HEK293 (cell line): ENCODE results near the gene SLC6A6.

Experiments used
- CTCF ChIA-PET: fragments of 350-600 bp; formaldehyde crosslinking; extraction: SDS; loops from one replicate; lab custom pipeline; 2021; ENCODE audit warnings: antibody characterized with exemption; lab: Yijun Ruan, JAX
- POLR2A ChIA-PET: fragments of 300-600 bp; formaldehyde crosslinking; extraction: SDS; loops from one replicate; lab custom pipeline; 2020; ENCODE audit warnings: antibody characterized with exemption, inconsistent platforms; lab: Yijun Ruan, JAX
- H3K27ac ChIP-seq: fragments of 200-500 bp; sonication (Bioruptor generic); 2 replicates; pipeline ENCODE4 v1.5.1; 2014; ENCODE audit warnings: low read depth, low read length, control low read depth, inconsistent platforms; ENCODE audit errors: extremely low read depth
- H3K36me3 ChIP-seq, 2 experiments: fragments of 200-500 bp in 1 of 2; sonication (Bioruptor generic) in 1 of 2; 1 replicate in 1 of 2; 2 replicates in 1 of 2; pipeline ENCODE4 v1.5.1; 2014 to 2017; ENCODE audit warnings: inconsistent platforms in 2 of 2, low read length in 2 of 2; ENCODE audit not compliant: control insufficient read depth in 2 of 2, insufficient read depth in 1 of 2
- H3K4me1 ChIP-seq: fragments of 200-500 bp; sonication (Bioruptor generic); 2 replicates; pipeline ENCODE4 v1.5.1; 2014; ENCODE audit warnings: mild to moderate bottlenecking, low read length, inconsistent platforms; ENCODE audit not compliant: control insufficient read depth, insufficient read depth
- H3K4me3 ChIP-seq: 2 replicates; pipeline ENCODE4 v1.5.1; 2011; ENCODE audit warnings: low read depth, mild to moderate bottlenecking, control low read depth, low read length, moderate library complexity
- H3K9me3 ChIP-seq: fragments of 200-500 bp; sonication (Bioruptor generic); 2 replicates; pipeline ENCODE4 v1.5.1; 2014; ENCODE audit warnings: low read depth, low read length, inconsistent platforms; ENCODE audit not compliant: control insufficient read depth, insufficient read depth
- BCL11B ChIP-seq: fragments of 450-650 bp; formaldehyde crosslinking; IDR thresholded peaks from 2 replicates; pipeline ENCODE4 v1.5.1; 2016; ENCODE audit warnings: low read depth, missing biosample characterization, missing genetic modification characterization
- FEZF1 ChIP-seq: fragments of 450-650 bp; formaldehyde crosslinking; IDR thresholded peaks from 2 replicates; pipeline ENCODE4 v1.5.1; 2016; ENCODE audit warnings: missing biosample characterization, missing genetic modification characterization
- GLIS1 ChIP-seq: fragments of 450-650 bp; formaldehyde crosslinking; IDR thresholded peaks from 2 replicates; pipeline ENCODE4 v1.5.1; 2016; ENCODE audit warnings: missing biosample characterization, missing genetic modification characterization
- GLIS2 ChIP-seq: fragments of 450-650 bp; formaldehyde crosslinking; IDR thresholded peaks from 2 replicates; pipeline ENCODE4 v1.5.1; 2016; ENCODE audit warnings: missing biosample characterization, missing genetic modification characterization
- OSR2 ChIP-seq: fragments of 450-650 bp; formaldehyde crosslinking; IDR thresholded peaks from 2 replicates; pipeline ENCODE4 v1.5.1; 2016; ENCODE audit warnings: missing biosample characterization, missing genetic modification characterization
- ZBTB20 ChIP-seq: fragments of 450-650 bp; formaldehyde crosslinking; IDR thresholded peaks from 2 replicates; pipeline ENCODE4 v1.5.1; 2016; ENCODE audit warnings: missing biosample characterization, missing genetic modification characterization
- ZBTB7A ChIP-seq: fragments of 450-650 bp; formaldehyde crosslinking; IDR thresholded peaks from 2 replicates; pipeline ENCODE4 v1.5.1; 2016; ENCODE audit warnings: low read depth, missing biosample characterization, missing genetic modification characterization
- ZFP3 ChIP-seq: fragments of 450-650 bp; formaldehyde crosslinking; IDR thresholded peaks from 2 replicates; pipeline ENCODE4 v1.5.1; 2016; ENCODE audit warnings: low read depth, missing biosample characterization, missing genetic modification characterization
- ZFP37 ChIP-seq: fragments of 450-650 bp; formaldehyde crosslinking; IDR thresholded peaks from 2 replicates; pipeline ENCODE4 v1.5.1; 2016; ENCODE audit warnings: missing biosample characterization, missing genetic modification characterization
- ZNF184 ChIP-seq: fragments of 450-650 bp; IDR thresholded peaks from 2 replicates; pipeline ENCODE4 v1.5.1; 2018; ENCODE audit warnings: missing biosample characterization, mild to moderate bottlenecking, missing genetic modification characterization
- ZNF19 ChIP-seq: fragments of 450-650 bp; formaldehyde crosslinking; IDR thresholded peaks from 2 replicates; pipeline ENCODE4; 2016; ENCODE audit warnings: missing biosample characterization, missing genetic modification characterization, low read depth
- ZNF221 ChIP-seq: fragments of 450-650 bp; formaldehyde crosslinking; IDR thresholded peaks from 2 replicates; pipeline ENCODE4 v1.5.1; 2017; ENCODE audit warnings: missing biosample characterization, missing genetic modification characterization, borderline replicate concordance
- ZNF302 ChIP-seq: fragments of 450-650 bp; formaldehyde crosslinking; IDR thresholded peaks from 2 replicates; pipeline ENCODE4 v1.5.1; 2016; ENCODE audit warnings: missing biosample characterization, missing genetic modification characterization, low read depth
- ZNF366 ChIP-seq: fragments of 450-650 bp; formaldehyde crosslinking; conservative IDR thresholded peaks from 2 replicates; pipeline ENCODE4 v1.5.1; 2016; ENCODE audit warnings: missing biosample characterization, missing genetic modification characterization
- ZNF416 ChIP-seq: fragments of 450-650 bp; formaldehyde crosslinking; IDR thresholded peaks from 2 replicates; pipeline ENCODE4 v1.5.1; 2016; ENCODE audit warnings: missing biosample characterization, missing genetic modification characterization
- ZNF423 ChIP-seq: fragments of 450-650 bp; formaldehyde crosslinking; IDR thresholded peaks from 2 replicates; pipeline ENCODE4 v1.5.1; 2016; ENCODE audit warnings: missing biosample characterization, missing genetic modification characterization
- ZNF544 ChIP-seq: fragments of 450-650 bp; formaldehyde crosslinking; IDR thresholded peaks from 2 replicates; pipeline ENCODE4 v1.5.0; 2017; ENCODE audit warnings: missing biosample characterization, missing genetic modification characterization
- ZNF561 ChIP-seq: fragments of 450-650 bp; IDR thresholded peaks from 2 replicates; pipeline ENCODE4 v1.5.1; 2018; ENCODE audit warnings: missing biosample characterization, missing genetic modification characterization, borderline replicate concordance
- ZNF596 ChIP-seq: fragments of 450-650 bp; IDR thresholded peaks from 2 replicates; pipeline ENCODE4 v1.5.0; 2018; ENCODE audit warnings: missing biosample characterization, mild to moderate bottlenecking, missing genetic modification characterization, moderate library complexity
- ZNF623 ChIP-seq: fragments of 450-650 bp; formaldehyde crosslinking; IDR thresholded peaks from 2 replicates; pipeline ENCODE4 v1.5.1; 2016; ENCODE audit warnings: missing biosample characterization, missing genetic modification characterization
- ZNF664 ChIP-seq: fragments of 450-650 bp; formaldehyde crosslinking; IDR thresholded peaks from 2 replicates; pipeline ENCODE4 v1.5.1; 2016; ENCODE audit warnings: missing biosample characterization, missing genetic modification characterization
- ZNF670 ChIP-seq: fragments of 450-650 bp; formaldehyde crosslinking; IDR thresholded peaks from 2 replicates; pipeline ENCODE4 v1.5.1; 2016; ENCODE audit warnings: missing biosample characterization, missing genetic modification characterization, low read depth
- ZNF677 ChIP-seq: fragments of 450-650 bp; IDR thresholded peaks from 2 replicates; pipeline ENCODE4 v1.5.0; 2018; ENCODE audit warnings: missing biosample characterization, mild to moderate bottlenecking, missing genetic modification characterization, moderate library complexity
- ZNF830 ChIP-seq: fragments of 450-650 bp; IDR thresholded peaks from 2 replicates; pipeline ENCODE4 v1.5.0; 2018; ENCODE audit warnings: missing biosample characterization, missing genetic modification characterization, low read depth, mild to moderate bottlenecking, moderate library complexity
- ZNF837 ChIP-seq: fragments of 450-650 bp; formaldehyde crosslinking; IDR thresholded peaks from 2 replicates; pipeline ENCODE4 v1.5.1; 2016; ENCODE audit warnings: missing biosample characterization, missing genetic modification characterization
- ZSCAN16 ChIP-seq: fragments of 450-650 bp; formaldehyde crosslinking; IDR thresholded peaks from 2 replicates; pipeline ENCODE4 v1.5.1; 2016; ENCODE audit warnings: missing biosample characterization, missing genetic modification characterization
- ZSCAN23 ChIP-seq: fragments of 450-650 bp; formaldehyde crosslinking; IDR thresholded peaks from 2 replicates; pipeline ENCODE4 v1.5.1; 2016; ENCODE audit warnings: missing biosample characterization, missing genetic modification characterization
- ZXDB ChIP-seq: fragments of 450-650 bp; formaldehyde crosslinking; IDR thresholded peaks from 2 replicates; pipeline ENCODE4 v1.5.1; 2016; ENCODE audit warnings: missing biosample characterization, missing genetic modification characterization
- TF ChIP-seq, protein P1 (sequence below): fragments of 450-650 bp; formaldehyde crosslinking; optimal IDR thresholded peaks from 2 replicates; pipeline ENCODE3; 2016; ENCODE audit warnings: missing biosample characterization, mild to moderate bottlenecking, missing genetic modification characterization
- TF ChIP-seq, protein P2 (sequence below): fragments of 450-650 bp; formaldehyde crosslinking; IDR thresholded peaks from 2 replicates; pipeline ENCODE4 v1.5.1; 2017; ENCODE audit warnings: missing biosample characterization, missing genetic modification characterization
- TF ChIP-seq, protein P3 (sequence below): fragments of 450-650 bp; formaldehyde crosslinking; IDR thresholded peaks from 2 replicates; pipeline ENCODE4 v1.5.1; 2016; ENCODE audit warnings: missing biosample characterization, missing genetic modification characterization

Gene SLC6A6

DNA sequence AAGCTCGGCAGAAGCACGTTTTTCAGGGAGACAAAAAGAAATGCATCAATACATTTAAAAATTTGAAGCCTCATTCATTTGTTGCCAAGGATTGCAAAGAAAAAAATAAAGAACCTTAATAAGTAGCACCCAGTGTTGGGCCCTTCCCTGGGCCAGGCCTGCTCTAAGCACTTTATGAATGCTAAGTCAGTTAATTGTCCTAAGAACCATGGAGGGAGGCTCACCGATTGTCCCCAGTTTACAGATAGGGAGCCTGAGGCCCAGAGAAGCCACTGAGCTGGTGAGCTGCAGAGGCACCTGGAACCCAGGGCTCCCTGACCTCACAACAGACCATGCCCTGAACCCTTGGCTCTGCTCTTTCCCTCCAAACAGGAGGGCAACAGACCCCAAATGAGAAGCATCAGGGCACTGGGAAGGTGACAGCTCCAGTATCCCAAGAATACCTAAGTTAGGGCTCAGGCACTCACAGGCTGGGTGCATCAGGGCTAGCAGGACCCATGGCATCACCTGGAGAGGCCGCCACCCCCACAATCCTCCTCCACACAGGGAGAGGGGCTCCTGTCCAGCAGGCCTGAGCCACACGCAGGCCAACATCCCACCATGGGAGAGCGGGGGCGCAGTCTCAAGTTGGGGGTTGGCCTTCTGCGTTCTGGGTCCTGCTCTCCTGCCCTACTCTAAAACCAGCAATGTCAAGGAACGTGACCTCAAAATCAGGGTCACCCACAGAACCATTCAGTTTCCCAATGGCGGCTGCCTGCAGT, 133.8 kb downstream of the SLC6A6 start:
- POLR2A ChIA-PET: no interaction called here
- H3K36me3 ChIP-seq: no peaks in the 10 kb centered on the region
- CTCF ChIA-PET: interaction anchor here (0.8 to 1.5 kb wide), 3 partner anchors 10 to 14 kb away, joined by 3 to 4 read pairs (median 4); no protein-coding TSS in a partner anchor
- no peak overlapping the region for H3K27ac ChIP-seq
- H3K4me3 ChIP-seq: no peak overlapping the region
- no peaks in the 10 kb centered on the region for H3K9me3 ChIP-seq
- TF ChIP-seq ZNF596 (no peak), ZSCAN16 (tag by site-specific recombination) (no peak), FEZF1 (tag by site-specific recombination) (no peak), ZNF366 (no peak), ZBTB20 (tag by site-specific recombination) (no peak), BCL11B (no peak), ZNF423 (tag by site-specific recombination) (no peak), ZFP37 (tag by site-specific recombination) (no peak), ZNF670 (tag by site-specific recombination) (no peak), ZNF19 (tag by site-specific recombination) (no peak), ZNF561 (tag by site-specific recombination) (no peak), ZNF184 (no peak), ZFP3 (tag by site-specific recombination) (no peak)
- TF ChIP-seq, protein P1, sequence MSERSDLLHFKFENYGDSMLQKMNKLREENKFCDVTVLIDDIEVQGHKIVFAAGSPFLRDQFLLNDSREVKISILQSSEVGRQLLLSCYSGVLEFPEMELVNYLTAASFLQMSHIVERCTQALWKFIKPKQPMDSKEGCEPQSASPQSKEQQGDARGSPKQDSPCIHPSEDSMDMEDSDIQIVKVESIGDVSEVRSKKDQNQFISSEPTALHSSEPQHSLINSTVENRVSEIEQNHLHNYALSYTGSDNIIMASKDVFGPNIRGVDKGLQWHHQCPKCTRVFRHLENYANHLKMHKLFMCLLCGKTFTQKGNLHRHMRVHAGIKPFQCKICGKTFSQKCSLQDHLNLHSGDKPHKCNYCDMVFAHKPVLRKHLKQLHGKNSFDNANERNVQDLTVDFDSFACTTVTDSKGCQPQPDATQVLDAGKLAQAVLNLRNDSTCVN (tag by site-specific recombination): no peak
- TF ChIP-seq, protein P2, sequence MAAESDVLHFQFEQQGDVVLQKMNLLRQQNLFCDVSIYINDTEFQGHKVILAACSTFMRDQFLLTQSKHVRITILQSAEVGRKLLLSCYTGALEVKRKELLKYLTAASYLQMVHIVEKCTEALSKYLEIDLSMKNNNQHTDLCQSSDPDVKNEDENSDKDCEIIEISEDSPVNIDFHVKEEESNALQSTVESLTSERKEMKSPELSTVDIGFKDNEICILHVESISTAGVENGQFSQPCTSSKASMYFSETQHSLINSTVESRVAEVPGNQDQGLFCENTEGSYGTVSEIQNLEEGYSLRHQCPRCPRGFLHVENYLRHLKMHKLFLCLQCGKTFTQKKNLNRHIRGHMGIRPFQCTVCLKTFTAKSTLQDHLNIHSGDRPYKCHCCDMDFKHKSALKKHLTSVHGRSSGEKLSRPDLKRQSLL (tag by site-specific recombination): no peak
- TF ChIP-seq, protein P3, sequence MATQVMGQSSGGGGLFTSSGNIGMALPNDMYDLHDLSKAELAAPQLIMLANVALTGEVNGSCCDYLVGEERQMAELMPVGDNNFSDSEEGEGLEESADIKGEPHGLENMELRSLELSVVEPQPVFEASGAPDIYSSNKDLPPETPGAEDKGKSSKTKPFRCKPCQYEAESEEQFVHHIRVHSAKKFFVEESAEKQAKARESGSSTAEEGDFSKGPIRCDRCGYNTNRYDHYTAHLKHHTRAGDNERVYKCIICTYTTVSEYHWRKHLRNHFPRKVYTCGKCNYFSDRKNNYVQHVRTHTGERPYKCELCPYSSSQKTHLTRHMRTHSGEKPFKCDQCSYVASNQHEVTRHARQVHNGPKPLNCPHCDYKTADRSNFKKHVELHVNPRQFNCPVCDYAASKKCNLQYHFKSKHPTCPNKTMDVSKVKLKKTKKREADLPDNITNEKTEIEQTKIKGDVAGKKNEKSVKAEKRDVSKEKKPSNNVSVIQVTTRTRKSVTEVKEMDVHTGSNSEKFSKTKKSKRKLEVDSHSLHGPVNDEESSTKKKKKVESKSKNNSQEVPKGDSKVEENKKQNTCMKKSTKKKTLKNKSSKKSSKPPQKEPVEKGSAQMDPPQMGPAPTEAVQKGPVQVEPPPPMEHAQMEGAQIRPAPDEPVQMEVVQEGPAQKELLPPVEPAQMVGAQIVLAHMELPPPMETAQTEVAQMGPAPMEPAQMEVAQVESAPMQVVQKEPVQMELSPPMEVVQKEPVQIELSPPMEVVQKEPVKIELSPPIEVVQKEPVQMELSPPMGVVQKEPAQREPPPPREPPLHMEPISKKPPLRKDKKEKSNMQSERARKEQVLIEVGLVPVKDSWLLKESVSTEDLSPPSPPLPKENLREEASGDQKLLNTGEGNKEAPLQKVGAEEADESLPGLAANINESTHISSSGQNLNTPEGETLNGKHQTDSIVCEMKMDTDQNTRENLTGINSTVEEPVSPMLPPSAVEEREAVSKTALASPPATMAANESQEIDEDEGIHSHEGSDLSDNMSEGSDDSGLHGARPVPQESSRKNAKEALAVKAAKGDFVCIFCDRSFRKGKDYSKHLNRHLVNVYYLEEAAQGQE (tag by site-specific recombination): no peak
- H3K4me1 ChIP-seq: no peaks in the 10 kb centered on the region

DNA sequence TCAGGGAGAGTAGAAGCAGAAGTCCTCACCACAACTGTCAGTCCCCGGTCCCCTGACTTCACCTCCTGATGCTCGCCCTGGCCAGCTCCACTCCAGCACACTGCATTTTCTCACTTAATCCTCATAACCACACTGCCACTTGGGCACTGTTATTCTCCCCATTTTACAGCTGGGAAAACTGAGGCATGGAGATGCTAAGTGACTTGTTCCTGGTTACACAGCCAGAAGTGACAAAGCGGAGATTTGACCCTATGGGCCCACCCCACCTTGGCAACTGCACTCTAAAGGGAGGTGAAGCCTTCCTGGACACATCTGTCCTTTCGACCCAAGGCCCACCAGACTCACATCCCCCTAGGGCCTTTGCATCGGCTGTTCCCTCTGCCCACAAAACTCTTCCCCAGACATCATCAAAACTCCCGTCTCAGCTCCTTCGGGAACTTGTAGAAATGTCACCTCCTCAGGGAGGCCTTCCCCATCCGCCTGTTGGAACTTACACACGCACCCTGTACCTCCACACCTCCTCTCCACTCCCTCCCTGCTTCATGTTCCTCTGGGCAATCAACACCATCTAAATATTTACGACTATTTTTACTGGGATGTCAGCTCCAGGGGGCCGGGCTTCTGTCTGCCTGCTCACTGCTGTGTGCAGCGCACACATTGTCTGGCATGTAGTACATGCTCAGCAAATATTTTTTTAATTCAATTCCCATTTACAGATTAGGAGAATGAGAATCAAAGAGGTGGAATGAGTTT, 134.6 kb downstream of the SLC6A6 start:
- Histone ChIP-seq H3K4me3 (no peak overlapping the region), H3K36me3 (no peaks in the 10 kb centered on the region), H3K4me1 (no peaks in the 10 kb centered on the region), H3K9me3 (no peaks in the 10 kb centered on the region), H3K27ac (no peak overlapping the region)
- POLR2A ChIA-PET: no interaction called here
- CTCF ChIA-PET: interaction anchor here (0.8 to 1.0 kb wide), 2 partner anchors 9 to 11 kb away, joined by 3 to 4 read pairs; no protein-coding TSS in a partner anchor
- no peak for TF ChIP-seq ZNF416 (tag by site-specific recombination)
- TF ChIP-seq ZXDB (tag by site-specific recombination): no peak
- TF ChIP-seq OSR2: peak; percentile 38; the same call in 1 of the 2 replicates
- TF ChIP-seq ZNF837 (tag by site-specific recombination): no peak
- TF ChIP-seq ZBTB7A: no peak
- no peak for TF ChIP-seq BCL11B
- TF ChIP-seq GLIS2 (tag by site-specific recombination): no peak
- TF ChIP-seq ZNF221 (tag by site-specific recombination): no peak
- TF ChIP-seq ZNF623 (tag by site-specific recombination): no peak
- no peak for TF ChIP-seq ZNF830 (tag by site-specific recombination)
- no peak for TF ChIP-seq ZSCAN23
- no peak for TF ChIP-seq ZNF302 (tag by site-specific recombination)
- TF ChIP-seq GLIS1 (tag by site-specific recombination): 0 out of 2 replicates have a peak, but pooled peaks have one; percentile 16
- TF ChIP-seq ZNF677 (tag by site-specific recombination): no peak
- no peak for TF ChIP-seq ZNF544
- peak; percentile 89 for TF ChIP-seq ZNF664 (tag by site-specific recombination)
